Measurements from ENCODE around the gene SLITRK4.

GRCh38 chrX:143636831-143637230 is 930 bp upstream of the SLITRK4 start:
- TF ChIP-seq CTCF (IDR thresholded peaks at IDR 0.05) (no peak), POLR2AphosphoS5 (IDR thresholded peaks at IDR 0.05) (no peak)

All from breast epithelium (tissue), 3 donors.